SU-DHL-6 (cell line): ENCODE data around the gene PSMG2.

Source experiments
- H2AFZ ChIP-seq: fragments of 200-600 bp; sonication (generic); 2 replicates; pipeline ENCODE4 v1.6.1; 2014; ENCODE audit warnings: low read depth, mild to moderate bottlenecking, moderate library complexity, mixed read lengths, antibody characterized with exemption, low read length; ENCODE audit not compliant: severe bottlenecking
- H3F3A ChIP-seq: fragments of 200-600 bp; shearing (Covaris generic); 2 replicates; pipeline ENCODE4 v1.6.0; 2016; ENCODE audit warnings: antibody characterized with exemption, mild to moderate bottlenecking; ENCODE audit not compliant: insufficient read depth
- H3K27ac ChIP-seq: fragments of 200-600 bp; sonication (generic); 2 replicates; pipeline ENCODE4 v1.5.1; 2016; ENCODE audit warnings: low read depth, mild to moderate bottlenecking, low read length, moderate library complexity, mixed read lengths
- H3K27me3 ChIP-seq: fragments of 200-600 bp; sonication (generic), shearing (Covaris generic); 2 replicates; pipeline ENCODE4 v1.6.0; 2014; ENCODE audit warnings: mild to moderate bottlenecking, low read length
- H3K36me3 ChIP-seq: fragments of 200-600 bp; sonication (generic); 2 replicates; pipeline ENCODE4 v1.6.1; 2014; ENCODE audit warnings: mild to moderate bottlenecking, low read length, mixed read lengths
- H3K4me2 ChIP-seq: fragments of 300-600, 200-600 bp; shearing (Covaris generic), sonication (generic); 2 replicates; pipeline ENCODE4 v1.6.0; 2014; ENCODE audit warnings: low read length, low read depth, mild to moderate bottlenecking; ENCODE audit not compliant: poor library complexity, severe bottlenecking
- H3K4me3 ChIP-seq: fragments of 200-600 bp; sonication (generic); 2 replicates; pipeline ENCODE4 v1.5.1; 2014; ENCODE audit warnings: antibody characterized with exemption, low read length, mild to moderate bottlenecking, mixed read lengths; ENCODE audit not compliant: insufficient read depth, poor library complexity, severe bottlenecking
- H3K79me2 ChIP-seq: fragments of 200-600 bp; sonication (generic); 2 replicates; pipeline ENCODE4 v1.6.1; 2014; ENCODE audit warnings: mild to moderate bottlenecking, low read length, moderate library complexity; ENCODE audit not compliant: insufficient read depth
- H3K9ac ChIP-seq: fragments of 200-600 bp; sonication (generic); 2 replicates; pipeline ENCODE4 v1.7.0; 2014; ENCODE audit warnings: mild to moderate bottlenecking, low read length
- H3K9me2 ChIP-seq: fragments of 200-600 bp; sonication (generic); replicated peaks from 2 replicates; pipeline ENCODE4 v1.6.1; 2014; ENCODE audit warnings: low read length; ENCODE audit not compliant: insufficient read depth
- H3K9me3 ChIP-seq: fragments of 200-600 bp; sonication (generic); 2 replicates; pipeline ENCODE4 v1.6.1; 2014; ENCODE audit warnings: low read length, mixed read lengths; ENCODE audit not compliant: insufficient read depth
- H4K20me1 ChIP-seq: fragments of 200-600 bp; sonication (generic); 2 replicates; pipeline ENCODE4 v1.6.1; 2014; ENCODE audit warnings: low read depth, mild to moderate bottlenecking, antibody characterized with exemption, low read length, moderate library complexity, mixed read lengths
- CTCF ChIP-seq: fragments of 200-600 bp; sonication (generic); IDR thresholded peaks from one replicate; pipeline ENCODE4 v1.5.1; 2017; ENCODE audit warnings: antibody characterized with exemption, mild to moderate bottlenecking, low read length, moderate library complexity; ENCODE audit not compliant: insufficient read depth, poor library complexity, severe bottlenecking
- EZH2phosphoT487 ChIP-seq: fragments of 200-600 bp; sonication (generic), shearing (Covaris generic); conservative IDR thresholded peaks from 2 replicates; pipeline ENCODE4 v1.6.1; 2018; ENCODE audit warnings: mild to moderate bottlenecking, antibody characterized with exemption, low read length, moderate library complexity, mixed read lengths

The PSMG2 gene

GRCh38 chr18:12659904-12660605, 42.8 kb upstream of the PSMG2 start:
- no peak overlapping the region for H3K4me2 ChIP-seq
- H3K4me3 ChIP-seq, result no peak overlapping the region
- H3K36me3 ChIP-seq, result no peaks in the 10 kb centered on the region
- no peaks in the 10 kb centered on the region for H3K79me2 ChIP-seq
- TF ChIP-seq CTCF, result peak; percentile 58
- no peak for TF ChIP-seq EZH2phosphoT487
- H3K27me3 ChIP-seq, result no peaks in the 10 kb centered on the region
- no peak overlapping the region for H3K9ac ChIP-seq
- H2AFZ ChIP-seq, result no peak overlapping the region
- no peak overlapping the region for H3K27ac ChIP-seq
- H3K9me2 ChIP-seq, result no peaks in the 10 kb centered on the region
- peaks cover 6% of the 10 kb centered on the region; the same call in 1 of the 2 replicates for H3F3A ChIP-seq
- no peaks in the 10 kb centered on the region for H4K20me1 ChIP-seq
- no peaks in the 10 kb centered on the region for H3K9me3 ChIP-seq

- Histone ChIP-seq H3K79me2 (no peaks in the 10 kb centered on the region), H3K4me3 (no peak overlapping the region), H3K27me3 (no peaks in the 10 kb centered on the region), H3F3A (no peaks in the 10 kb centered on the region), H4K20me1 (no peaks in the 10 kb centered on the region), H3K4me2 (no peak overlapping the region), H2AFZ (no peak overlapping the region), H3K27ac (no peak overlapping the region), H3K9me3 (no peaks in the 10 kb centered on the region), H3K9ac (no peak overlapping the region), H3K9me2 (no peaks in the 10 kb centered on the region), H3K36me3 (peaks cover 5% of the 10 kb centered on the region; the same call in 1 of the 2 replicates)
- TF ChIP-seq CTCF (no peak), EZH2phosphoT487 (no peak)
Measured at GRCh38 chr18:12668041-12668440, 34.8 kb upstream of the PSMG2 start.

GRCh38 chr18:12679183-12679786, 23.6 kb upstream of the PSMG2 start:
- Histone ChIP-seq H3K4me2 (no peak overlapping the region), H3K9me3 (no peaks in the 10 kb centered on the region), H3K27me3 (no peaks in the 10 kb centered on the region), H3K36me3 (peaks cover 4% of the 10 kb centered on the region; the same call in 1 of the 2 replicates), H4K20me1 (no peaks in the 10 kb centered on the region), H3K79me2 (no peaks in the 10 kb centered on the region), H3K27ac (no peak overlapping the region), H3K4me3 (no peak overlapping the region), H3F3A (no peaks in the 10 kb centered on the region), H2AFZ (no peak overlapping the region), H3K9me2 (no peaks in the 10 kb centered on the region), H3K9ac (no peak overlapping the region)
- TF ChIP-seq CTCF (no peak), EZH2phosphoT487 (no peak)
